Measurements from ENCODE around the gene FYN. TPM values are rescaled to one million over a fixed set of nuclear protein-coding genes. Genes with fewer than 3 reads are reported as not detected.

The FYN gene
- total RNA-seq, 1 experiment from 2014 or later = 51.5 TPM

GRCh38 chr6:111709615-111710398 is 163.4 kb downstream of the FYN start:
- DNase-seq (ENCODE audit: low read depth) = peak; percentile 70

DNA sequence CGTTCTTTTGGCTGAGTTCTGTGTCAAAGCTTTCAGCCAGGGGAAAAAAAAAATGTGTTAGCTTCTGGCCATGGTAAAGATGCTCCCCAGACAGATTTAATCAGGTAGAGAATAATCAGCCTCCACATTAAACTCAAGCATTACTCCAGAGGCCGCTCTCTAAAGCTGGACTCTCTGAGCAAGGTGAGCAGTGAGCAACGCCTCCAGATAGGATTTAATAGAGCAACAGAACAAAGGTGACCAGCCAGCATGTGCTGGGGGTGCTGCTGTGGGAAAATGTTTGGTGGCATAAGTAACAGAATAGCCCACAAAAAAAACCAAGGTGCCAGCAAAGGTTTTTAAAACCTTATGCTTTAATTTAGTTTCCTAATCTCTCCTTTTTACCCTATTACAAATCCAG is 164.1 kb downstream of the FYN start:
- no peak for DNase-seq (ENCODE audit: low read depth)

DNA sequence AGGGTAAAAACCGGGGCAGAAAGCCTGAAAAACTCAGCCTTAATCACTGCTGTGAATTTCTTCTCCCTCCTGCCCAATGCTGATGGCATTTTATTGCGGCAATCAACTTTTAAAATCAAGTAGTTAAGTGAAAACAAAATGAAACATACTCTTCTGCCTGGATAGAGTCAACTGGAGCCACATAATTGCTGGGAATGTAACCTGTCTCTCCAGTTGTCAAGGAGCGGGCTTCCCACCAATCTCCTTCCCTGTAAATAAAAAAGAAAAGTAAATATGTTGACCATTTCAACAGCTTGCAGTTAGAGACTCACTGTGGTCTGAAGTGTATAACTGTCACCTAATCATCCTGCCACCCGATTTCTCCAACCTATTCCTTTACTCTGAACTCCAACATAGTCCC is 165.5 kb downstream of the FYN start:
- no peak for DNase-seq (ENCODE audit: low read depth)

DNA sequence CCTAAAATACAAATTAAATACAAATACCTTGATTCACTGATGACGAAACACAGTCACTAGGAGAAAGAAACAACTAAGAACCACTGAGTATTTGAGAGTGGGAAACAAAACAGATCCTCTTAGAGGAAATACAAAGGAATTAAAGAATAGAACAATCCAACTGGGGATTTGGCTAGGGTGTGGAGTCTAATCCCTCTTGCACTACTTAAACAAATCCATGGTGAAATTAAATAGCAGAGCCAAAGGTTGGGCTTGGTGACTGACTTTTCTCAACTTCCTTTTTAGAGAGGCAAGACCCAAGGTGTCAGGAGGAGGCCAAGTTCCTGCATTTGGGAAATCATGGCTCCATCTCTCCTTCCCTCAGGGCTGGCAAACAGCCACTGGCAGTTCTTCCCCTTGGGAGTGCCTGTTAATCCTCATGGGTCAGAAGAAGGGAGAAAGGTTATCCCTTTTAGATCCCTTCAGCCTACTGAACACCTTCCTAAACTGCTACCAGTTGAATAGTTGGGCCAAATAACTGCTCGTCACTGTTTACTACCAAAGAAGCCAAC is 166.3 kb downstream of the FYN start:
- no peak for DNase-seq (ENCODE audit: low read depth)

DNA sequence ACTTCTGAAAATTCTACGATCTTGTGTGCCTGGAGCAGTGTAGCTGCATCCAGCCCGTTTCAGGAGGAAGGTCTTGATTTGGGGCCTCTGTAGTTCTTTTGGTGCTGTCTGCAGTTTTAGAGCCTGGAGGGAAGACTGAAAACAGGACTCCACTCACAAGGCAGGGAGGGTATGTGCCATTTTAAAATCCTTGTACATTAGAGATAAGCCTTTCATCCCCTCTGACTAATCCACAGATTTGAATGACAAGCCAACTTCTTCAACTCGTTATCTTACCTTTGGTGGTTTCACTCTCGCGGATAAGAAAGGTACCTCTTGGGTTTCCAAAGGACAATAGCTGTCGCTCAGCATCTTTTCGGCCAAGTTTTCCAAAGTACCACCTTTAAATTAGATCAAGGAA is 169.5 kb downstream of the FYN start:
- DNase-seq (ENCODE audit: low read depth) = no peak

DNA sequence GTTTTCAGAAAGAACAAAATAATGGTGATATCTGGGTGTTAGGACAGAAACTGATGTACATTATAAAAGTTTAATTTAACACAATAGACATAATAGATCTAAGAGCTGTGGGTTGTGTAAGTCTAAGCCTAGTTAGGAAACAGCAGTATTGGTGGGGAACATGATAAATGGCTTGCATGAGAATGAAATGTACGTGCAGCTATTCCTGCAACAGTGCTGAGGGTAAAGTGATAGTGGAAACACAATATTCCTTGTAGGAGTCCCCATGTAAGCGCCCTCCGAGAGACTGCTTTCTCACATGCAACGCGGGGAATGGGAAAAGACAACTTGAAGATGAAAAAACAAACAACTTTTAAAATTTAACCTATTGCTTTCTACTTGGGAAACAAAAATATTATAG is 171.0 kb downstream of the FYN start:
- DNase-seq (ENCODE audit: low read depth) = no peak

DNA sequence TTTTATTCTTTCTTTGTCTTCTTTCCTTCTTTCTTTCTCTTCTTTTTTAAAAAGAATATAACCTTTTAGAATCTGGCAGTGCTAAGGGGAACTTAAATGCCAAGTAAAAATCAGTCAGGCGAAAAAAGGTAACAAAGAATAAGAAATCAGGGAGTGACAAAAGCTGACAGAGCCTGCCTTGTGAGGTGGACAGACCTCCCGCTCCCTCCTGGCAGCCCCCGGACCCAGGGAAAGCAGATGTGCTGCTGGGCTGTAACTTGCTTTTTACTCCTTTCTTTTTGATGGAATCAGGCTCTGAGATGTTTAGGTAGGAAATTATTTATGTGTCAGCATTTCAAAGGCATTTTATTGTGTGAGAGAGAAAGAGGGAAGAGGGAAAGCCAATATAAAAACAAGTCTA is 172.1 kb downstream of the FYN start:
- no peak for DNase-seq (ENCODE audit: low read depth)

- DNase-seq (ENCODE audit: low read depth) = no peak
Observed at GRCh38 chr6:111700135-111700690, 173.0 kb downstream of the FYN start.

DNA sequence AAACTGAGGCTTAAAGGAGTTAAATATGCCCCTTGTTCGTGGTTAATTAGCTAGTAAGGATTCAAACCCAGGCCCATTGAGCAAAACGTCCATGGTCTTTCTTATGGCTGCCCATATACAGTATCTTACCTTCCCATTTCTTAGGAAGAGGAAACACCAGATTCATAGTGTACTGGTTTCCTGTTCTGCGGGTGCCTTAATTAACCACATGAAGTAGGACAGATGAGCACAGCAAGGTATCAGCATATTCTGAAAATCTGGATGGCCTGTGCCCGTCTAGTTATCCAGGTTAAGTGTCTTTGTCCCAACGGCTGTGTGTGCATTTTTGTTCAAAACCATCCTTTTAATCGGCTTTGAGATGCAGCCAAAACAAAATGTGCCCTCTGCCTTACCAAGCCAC is 174.1 kb downstream of the FYN start:
- no peak for DNase-seq (ENCODE audit: low read depth)

- no peak for DNase-seq (ENCODE audit: low read depth)
Observed at GRCh38 chr6:111696814-111697213, 176.4 kb downstream of the FYN start.

- DNase-seq (ENCODE audit: low read depth) = no peak
Observed at GRCh38 chr6:111692327-111693164, 180.7 kb downstream of the FYN start.

DNA sequence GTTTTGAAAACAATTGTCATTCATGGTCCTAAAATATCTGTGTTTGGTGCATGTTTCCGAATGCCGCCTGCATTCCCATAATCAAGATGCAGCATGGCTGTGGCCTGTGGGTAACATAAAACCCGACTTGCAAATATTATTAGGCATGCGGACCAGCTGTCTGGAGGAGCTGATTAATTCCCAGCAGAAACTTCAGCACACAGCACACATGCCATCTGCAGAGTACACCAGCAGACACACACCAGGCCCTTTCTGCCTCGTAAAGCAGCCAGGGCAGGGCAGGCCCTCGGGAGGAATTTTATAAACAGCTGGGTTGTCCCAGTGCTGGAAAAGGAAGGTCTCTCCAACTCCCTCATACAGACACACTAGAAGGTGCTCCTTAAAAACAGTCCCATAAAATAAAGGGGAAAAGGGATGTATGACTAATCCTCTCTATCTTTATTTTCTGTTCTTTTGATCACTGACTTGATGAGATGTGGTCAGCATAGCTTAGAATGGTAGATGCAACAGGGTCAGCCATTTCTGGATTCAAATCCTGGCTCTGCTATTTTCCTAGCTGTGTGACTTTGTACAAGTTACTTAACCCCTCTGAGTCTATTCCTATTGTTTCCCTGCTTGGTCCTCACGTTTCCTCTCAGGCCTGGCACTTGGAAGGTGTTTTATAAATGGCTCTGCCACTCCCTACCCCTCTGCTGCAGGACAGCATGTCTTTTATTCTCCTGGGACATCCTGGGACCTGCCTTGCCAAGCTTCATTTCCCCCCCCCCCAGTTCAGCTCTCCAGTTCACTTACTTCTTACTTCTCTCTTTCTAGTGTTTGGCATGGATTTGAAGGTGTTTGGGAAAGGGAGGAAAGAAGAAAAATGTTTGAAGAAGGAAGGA is 181.7 kb downstream of the FYN start:
- DNase-seq (ENCODE audit: low read depth) = no peak

DNA sequence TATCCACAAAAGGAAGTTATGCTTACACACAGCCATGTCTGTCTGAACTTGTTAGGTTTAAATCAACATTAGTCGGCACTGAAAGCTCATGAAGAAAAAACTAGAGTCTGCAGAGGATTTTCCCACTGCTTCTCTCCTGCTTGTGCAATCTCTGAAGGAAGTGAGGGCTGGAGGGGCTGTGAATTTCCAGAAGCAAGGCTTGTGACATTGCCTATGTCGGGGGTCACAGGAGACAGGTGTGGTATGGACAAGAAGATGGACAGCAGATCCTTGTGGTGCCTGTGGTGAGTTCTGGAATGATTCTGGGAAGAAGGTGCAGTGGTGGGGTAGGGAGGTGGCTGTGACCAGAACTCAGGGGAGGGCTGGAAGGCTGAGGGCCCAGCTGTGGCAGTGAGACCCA is 183.3 kb downstream of the FYN start:
- DNase-seq (ENCODE audit: low read depth) = no peak

DNA sequence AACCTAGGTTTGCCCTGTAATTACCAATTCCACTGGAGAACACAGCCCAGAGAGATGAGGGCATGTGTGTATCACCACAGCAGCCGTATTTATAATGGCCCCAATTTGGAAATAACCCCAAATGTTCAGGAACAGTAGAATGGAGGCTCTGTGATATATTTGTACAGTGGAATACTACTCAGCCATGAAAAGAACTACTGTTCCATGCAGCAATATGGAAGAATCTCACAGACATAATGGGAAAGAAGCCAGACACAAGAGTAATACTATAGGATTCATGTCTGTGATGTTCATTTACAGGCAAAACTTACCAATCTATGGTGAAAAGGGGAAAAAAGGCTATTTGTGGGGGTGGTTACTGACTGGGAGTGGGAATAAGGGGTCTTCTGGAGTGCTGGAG is 183.8 kb downstream of the FYN start:
- DNase-seq (ENCODE audit: low read depth) = no peak

- DNase-seq (ENCODE audit: low read depth) = no peak
Observed at GRCh38 chr6:111688331-111688730, 184.9 kb downstream of the FYN start.

- DNase-seq (ENCODE audit: low read depth) = no peak
Observed at GRCh38 chr6:111687652-111688051, 185.6 kb downstream of the FYN start.

DNA sequence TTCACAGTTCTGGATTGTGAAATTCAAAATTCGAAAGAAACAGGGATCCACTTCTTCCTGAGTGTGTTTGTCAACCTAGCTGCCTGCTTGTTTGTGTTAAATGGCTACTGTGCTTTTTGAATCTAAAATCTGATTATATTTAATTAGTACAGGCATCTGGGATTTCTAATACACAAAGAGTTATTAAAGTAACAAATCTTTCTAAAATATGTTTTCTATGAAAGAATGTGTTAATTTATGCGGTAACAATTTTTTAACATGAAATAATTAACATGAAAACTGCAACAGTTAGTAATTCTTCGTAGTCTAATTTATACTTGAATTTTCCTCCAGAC is 186.4 kb downstream of the FYN start:
- DNase-seq (ENCODE audit: low read depth) = no peak

DNA sequence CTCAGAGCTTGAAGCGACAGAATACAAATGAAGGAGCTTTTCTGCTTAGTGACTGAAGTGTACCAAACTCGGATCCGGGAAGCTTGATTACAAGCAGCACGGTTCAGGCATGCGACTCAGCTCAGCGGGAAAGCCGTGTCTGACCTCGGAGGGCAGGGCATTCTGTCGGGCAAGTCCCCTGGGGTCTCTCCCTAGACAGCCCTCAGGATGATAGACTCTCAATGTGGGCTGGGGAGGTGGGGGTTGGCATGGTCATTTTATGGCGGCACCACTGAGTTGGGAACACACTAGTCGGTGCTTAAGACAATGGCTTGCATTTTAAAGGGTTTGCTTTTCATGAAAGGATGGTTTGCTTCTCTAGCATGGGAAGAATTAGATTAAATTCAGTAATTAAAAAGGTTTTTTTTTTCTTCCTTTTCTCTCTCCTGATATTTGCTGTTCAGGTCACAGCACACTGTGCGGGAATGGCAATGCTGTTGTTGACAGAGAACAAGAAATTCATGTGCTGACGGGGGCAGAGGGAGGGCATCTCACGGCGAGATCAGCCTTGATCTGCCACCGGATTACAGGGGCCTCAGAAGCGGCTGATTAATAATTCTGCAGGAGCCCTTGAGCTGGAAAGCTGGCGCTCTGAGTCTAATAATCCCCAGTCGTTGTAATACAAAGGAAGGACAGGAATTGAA is 186.9 kb downstream of the FYN start:
- no peak for DNase-seq (ENCODE audit: low read depth)

- no peak for DNase-seq (ENCODE audit: low read depth)
Observed at GRCh38 chr6:111685526-111685925, 187.7 kb downstream of the FYN start.

DNA sequence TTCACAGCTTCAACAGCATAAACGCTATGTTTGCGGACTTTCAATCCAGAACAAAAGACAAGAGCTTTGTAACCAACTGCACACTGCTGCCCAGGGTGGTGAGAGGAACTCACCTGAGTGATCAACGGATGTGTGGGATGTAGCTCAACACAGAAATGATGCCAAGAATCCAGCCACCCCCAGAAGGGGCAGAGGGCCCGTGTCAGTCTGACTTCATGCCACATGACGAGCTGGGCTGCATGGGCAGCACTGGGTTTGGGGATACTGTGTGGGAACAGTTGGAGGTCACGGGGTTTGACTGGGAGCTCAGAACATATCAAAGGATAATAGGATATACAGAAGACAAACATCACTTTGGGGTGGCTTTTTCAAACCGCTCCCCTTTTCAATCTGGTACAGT is 188.2 kb downstream of the FYN start:
- DNase-seq (ENCODE audit: low read depth) = no peak

DNA sequence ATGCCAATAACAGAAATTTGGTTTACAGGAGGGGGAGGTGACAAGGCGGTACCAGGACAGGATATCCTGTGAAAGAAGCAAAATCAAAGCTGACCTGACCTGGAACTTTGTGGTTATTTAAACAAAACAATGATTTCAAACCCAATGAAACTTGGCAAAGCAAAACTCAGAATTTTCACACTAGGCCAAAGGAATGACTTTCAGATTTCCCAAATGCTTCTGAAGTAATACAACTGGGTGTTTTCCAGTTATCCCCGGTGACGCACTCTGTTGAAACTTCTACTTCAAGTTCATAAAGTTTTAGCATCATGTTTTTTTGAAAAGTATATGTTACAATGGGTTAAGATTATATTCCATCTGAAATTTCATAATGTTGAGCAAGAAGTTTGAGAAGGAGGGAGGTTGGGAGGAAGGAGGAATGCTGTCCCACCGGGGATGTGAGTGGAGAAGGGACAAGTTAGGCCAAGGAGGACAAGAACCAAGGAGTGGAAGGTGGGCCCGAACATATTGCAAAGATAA is 189.4 kb downstream of the FYN start:
- DNase-seq (ENCODE audit: low read depth) = no peak

Data from RPMI7951 (cell line).